HepG2 (cell line): ENCODE measurements around the gene DCAF4.

Source experiments
- ADNP ChIP-seq: sonication (generic); formaldehyde crosslinking; IDR thresholded peaks from 2 replicates; pipeline ENCODE4 v1.4.0; 2020; ENCODE audit warnings: missing genetic modification reagents
- JUNB ChIP-seq: sonication (generic); formaldehyde crosslinking; IDR thresholded peaks from 2 replicates; pipeline ENCODE4 v1.8.0; 2022; ENCODE audit warnings: missing genetic modification reagents, mild to moderate bottlenecking, borderline replicate concordance
- KAT8 ChIP-seq: IDR thresholded peaks from 2 replicates; pipeline ENCODE4 v1.6.1; 2016; ENCODE audit warnings: missing genetic modification reagents, missing compliant biosample characterization
- NFAT5 ChIP-seq: sonication (generic); formaldehyde crosslinking; IDR thresholded peaks from 2 replicates; pipeline ENCODE4 v1.4.0; 2020; ENCODE audit warnings: missing genetic modification reagents
- NFRKB ChIP-seq: fragments of 450-650 bp; IDR thresholded peaks from 2 replicates; pipeline ENCODE4 v1.6.1; 2017
- POLR2A ChIP-seq, 2 experiments: IDR thresholded peaks; 2 replicates each; pipeline ENCODE4 v1.6.1; 2011; ENCODE audit warnings: low read depth in 2 of 2, low read length in 2 of 2, mild to moderate bottlenecking in 1 of 2, moderate library complexity in 1 of 2; ENCODE audit not compliant: insufficient read depth in 1 of 2
- ZBTB2 ChIP-seq: sonication (generic); formaldehyde crosslinking; IDR thresholded peaks from 2 replicates; pipeline ENCODE4 v1.8.0; 2022; ENCODE audit warnings: low read depth, missing genetic modification reagents
- ZNF138 ChIP-seq: sonication (generic); formaldehyde crosslinking; IDR thresholded peaks from 2 replicates; pipeline ENCODE4 v1.5.0; 2020; ENCODE audit warnings: mild to moderate bottlenecking, low read depth, missing genetic modification reagents

- TF ChIP-seq POLR2A (IDR thresholded peaks at IDR 0.05; ENCODE audit: insufficient read depth in 1 of 2, low read depth in 2 of 2, low read length in 2 of 2) (no peak), JUNB (CRISPR knock-in tag) (no peak), NFAT5 (CRISPR knock-in tag) (no peak), KAT8 (CRISPR knock-in tag) (no peak), ZBTB2 (no peak), ZNF138 (no peak), NFRKB (no peak), ADNP (no peak)
These were observed 45.4 kb upstream of the DCAF4 start for GRCh38 chr14:72880820-72881219.
